Right renal pelvis (tissue), 4 donors: ENCODE data around the gene FUBP3. TPM values are rescaled to one million over a fixed set of nuclear protein-coding genes. Genes with fewer than 3 reads are reported as not detected.

Experiments used
- DNase-seq, 4 donors: peaks; one replicate each; pipeline ENCODE4 v3.0.0-alpha.2; 2013; ENCODE audit warnings: low read depth in 4 of 4, low spot score in 3 of 4, missing footprints in 1 of 4
- polyA plus RNA-seq, 4 donors: library from polyadenylated mRNA; unstranded; fragments of 120-200 nt; gene quantifications; one replicate each; pipeline ENCODE4 v1.2.1, GENCODE V29; 2013; ENCODE audit not compliant: insufficient read length in 4 of 4

Gene FUBP3
- polyA plus RNA-seq, 4 donors = 83.5 to 88.3 (median 85.3) TPM

DNA sequence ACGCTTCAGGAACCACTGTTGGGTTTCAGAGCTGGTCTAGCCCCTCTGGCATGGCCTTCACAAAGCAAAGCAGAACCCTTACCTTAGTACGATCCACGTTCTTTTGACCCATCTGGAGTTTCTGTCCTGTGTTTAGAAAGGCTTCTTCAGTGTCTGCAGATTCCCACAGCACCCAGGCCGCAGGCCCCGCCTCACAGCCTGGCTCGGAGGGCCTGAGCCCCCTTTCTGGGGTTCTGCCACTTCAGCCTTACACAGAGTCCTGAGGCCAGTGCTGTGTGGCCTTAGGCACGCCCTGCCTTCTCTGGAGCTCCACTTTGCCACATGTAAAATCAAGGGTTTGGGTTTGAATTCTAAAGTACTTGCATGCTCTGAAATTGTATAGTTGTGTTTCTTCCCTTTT lies 53.5 kb downstream of the FUBP3 start:
- no peak for DNase-seq

DNA sequence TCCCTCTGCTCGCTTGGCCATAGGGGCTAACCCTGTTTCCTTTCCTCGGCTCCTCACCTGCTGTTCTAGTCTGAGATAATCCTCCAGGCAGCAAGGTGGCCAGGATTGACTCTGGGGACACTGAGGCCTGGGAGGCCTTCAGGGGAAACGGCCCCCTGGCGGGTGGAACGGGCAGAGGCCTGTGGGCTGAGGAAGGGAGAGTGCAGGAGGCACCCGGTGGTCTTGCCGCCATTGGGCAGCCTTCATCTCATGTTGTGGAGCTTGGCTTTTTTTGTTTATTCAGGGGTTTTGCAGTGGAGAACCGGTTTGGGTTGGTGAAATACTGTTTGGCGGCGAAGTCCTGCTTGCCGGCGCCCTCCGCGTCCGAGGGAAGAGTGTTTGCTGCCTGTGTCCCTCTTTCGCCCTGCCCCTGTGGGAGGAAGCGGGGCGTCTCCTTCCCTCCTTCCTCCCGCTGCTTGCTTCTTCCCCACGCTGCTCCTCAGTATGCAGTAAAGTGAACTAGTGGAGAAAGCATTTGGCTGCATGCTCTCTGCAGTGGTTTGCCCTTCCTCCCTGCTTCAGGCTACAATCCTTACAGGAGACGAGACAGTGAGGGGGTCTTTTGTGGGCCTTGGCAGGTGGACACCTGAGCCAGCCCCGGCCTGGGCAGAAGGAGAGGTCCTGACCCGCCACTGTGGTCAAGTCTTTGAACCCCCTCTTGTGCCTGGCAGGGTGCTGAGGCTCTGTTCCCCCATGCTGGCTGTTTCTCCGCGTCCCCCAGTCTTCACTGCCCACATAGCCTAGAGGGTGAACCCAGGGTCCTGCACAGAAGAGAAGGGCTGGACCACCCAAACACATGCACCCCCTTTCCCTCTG lies 54.2 kb downstream of the FUBP3 start:
- no peak for DNase-seq

DNA sequence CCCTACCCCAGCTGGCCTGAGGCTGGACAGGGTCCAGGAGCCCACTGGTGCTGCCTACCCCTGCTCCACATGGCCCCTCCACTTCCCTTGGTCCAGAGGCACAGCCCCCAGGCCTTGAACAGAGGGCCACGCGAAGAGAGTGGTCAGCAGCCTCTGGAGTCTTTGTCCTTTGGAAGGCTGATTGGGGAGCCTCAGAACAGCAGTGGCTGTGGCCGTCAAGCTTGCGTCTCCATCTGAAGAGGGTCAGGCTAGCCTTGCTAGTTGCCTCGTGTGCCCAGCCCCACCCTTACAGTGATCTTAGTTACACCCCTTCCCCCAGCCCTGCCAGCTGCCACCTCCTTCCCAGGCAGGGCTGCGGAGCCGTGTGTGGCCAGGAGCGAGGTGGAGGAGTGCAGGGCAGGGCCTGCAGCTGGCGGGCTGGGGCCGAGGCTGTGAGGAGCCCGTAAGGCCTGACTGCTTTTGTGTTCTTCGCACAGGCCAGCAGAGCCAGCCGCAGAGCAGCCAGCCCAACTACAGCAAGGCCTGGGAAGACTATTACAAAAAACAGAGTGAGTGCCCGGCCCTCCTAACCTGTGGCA lies 54.9 kb downstream of the FUBP3 start:
- no peak for DNase-seq

DNA sequence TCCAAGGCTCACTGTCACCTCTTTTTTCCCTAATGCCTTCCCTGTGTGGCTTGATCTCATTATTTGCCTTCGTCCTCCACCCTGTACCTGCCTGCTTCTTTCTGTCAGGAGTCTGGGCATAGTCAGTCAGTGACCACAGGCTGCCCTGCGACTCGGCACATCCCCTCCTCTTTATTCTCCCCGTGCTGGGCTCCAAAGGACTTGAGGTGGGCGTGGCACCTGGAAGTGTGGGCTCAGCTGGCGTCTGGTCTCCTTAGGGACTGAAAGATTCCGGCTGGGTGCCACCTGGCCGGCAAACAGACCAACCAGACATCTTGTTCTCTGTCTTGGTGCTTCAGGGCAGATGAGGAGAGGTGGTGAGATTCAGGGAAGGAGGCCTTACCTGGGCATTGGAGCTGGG lies 55.4 kb downstream of the FUBP3 start:
- no peak for DNase-seq

DNA sequence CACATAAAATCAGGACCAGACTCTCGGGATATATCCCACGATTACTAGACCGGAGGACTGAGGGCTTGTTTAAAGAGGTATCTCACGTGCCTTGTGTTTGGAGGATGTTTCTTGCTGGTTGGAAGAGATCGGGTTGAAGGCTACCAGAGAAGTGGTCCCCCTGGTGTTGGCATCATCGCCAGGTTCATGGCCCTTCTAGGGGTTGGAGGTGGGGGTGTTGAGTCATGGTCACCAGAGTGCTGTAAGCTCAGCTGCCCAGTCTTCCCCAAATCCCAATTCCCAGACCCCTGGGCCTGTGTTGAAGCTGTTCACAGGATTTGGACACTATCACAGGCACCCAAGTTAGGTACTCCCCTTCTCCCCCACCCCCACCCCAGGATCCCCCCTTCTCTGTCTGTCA lies 55.9 kb downstream of the FUBP3 start:
- no peak for DNase-seq

- DNase-seq = no peak
These were observed 56.6 kb downstream of the FUBP3 start for GRCh38 chr9:130635721-130636647.

GRCh38 chr9:130636648-130637020 lies 57.3 kb downstream of the FUBP3 start:
- no peak for DNase-seq

- DNase-seq = no peak
These were observed 59.1 kb downstream of the FUBP3 start for GRCh38 chr9:130638284-130639123.

- no peak for DNase-seq
These were observed 59.9 kb downstream of the FUBP3 start for GRCh38 chr9:130639124-130639765.

- DNase-seq = no peak
These were observed 60.6 kb downstream of the FUBP3 start for GRCh38 chr9:130639866-130640555.

- DNase-seq = no peak
These were observed 61.3 kb downstream of the FUBP3 start for GRCh38 chr9:130640681-130641080.

DNA sequence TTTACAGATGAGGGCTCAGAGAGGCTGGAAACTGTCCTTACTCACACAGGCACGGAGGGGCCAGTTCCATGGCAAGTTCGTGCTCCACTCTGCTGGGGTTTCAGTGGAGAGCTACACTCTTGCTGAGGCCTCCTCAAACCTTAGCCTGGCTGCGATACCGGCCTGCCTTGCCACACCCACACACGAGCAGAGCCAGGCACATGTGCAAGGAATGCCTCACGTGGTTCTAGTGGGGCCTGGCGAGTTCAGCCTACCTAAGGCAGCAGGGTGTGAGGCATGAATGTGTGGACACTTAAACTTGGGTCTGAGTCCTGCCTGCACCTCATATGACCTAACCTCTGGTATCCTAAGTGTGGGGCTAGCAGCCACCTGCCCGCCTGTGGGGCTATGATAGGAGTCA lies 63.5 kb downstream of the FUBP3 start:
- DNase-seq = no peak

- DNase-seq = no peak
These were observed 71.8 kb downstream of the FUBP3 start for GRCh38 chr9:130651221-130651620.

DNA sequence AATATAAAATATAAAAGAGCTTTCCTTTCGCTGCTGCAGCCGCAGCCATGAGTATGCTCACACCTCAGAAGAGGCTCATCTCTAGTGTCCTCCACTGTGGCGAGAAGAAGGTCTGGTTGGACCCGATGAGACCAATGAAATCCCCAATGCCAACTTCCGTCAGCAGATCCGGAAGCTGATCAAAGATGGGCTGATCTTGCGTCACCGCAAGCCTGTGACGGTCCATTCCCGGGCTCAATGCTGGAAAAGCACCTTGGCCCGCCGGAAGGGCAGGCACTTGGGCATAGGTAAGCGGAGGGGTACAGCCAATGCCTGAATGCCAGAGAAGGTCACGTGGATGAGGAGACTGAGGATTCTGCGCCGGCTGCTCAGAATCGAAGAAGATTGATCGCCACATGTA lies 72.4 kb downstream of the FUBP3 start:
- DNase-seq = no peak

- no peak for DNase-seq
These were observed 75.5 kb downstream of the FUBP3 start for GRCh38 chr9:130654879-130655278.

- no peak for DNase-seq
These were observed 79.7 kb downstream of the FUBP3 start for GRCh38 chr9:130658893-130659698.

GRCh38 chr9:130659699-130660248 lies 80.4 kb downstream of the FUBP3 start:
- DNase-seq = no peak

GRCh38 chr9:130660326-130660682 lies 80.9 kb downstream of the FUBP3 start:
- no peak for DNase-seq
